ENCODE data around the gene RASGRP2. TPM values are rescaled to one million over a fixed set of nuclear protein-coding genes. Genes with fewer than 3 reads are reported as not detected.

RASGRP2 gene
- polyA plus RNA-seq, 1 donor (not counting 4 experiments of a cell fraction or from before 2014, with no cell fraction given) = 0.49 TPM

- Histone ChIP-seq H3K4me3 (ENCODE audit: control insufficient read depth in 2 of 3, extremely low read depth in 1 of 3, insufficient read depth in 2 of 3, low read depth in 1 of 3, low read length in 3 of 3) (no peak overlapping the region), H4K20me1 (ENCODE audit: control insufficient read depth, extremely low read depth, insufficient read depth, low read length) (no peaks in the 10 kb centered on the region), H2AFZ (ENCODE audit: control insufficient read depth, low read length) (no peak overlapping the region), H3K79me2 (ENCODE audit: control insufficient read depth, insufficient read depth, low read length) (no peaks in the 10 kb centered on the region), H3K9ac (ENCODE audit: control insufficient read depth, extremely low read depth, insufficient read depth, low read length) (no peak overlapping the region), H3K9me3 (ENCODE audit: control insufficient read depth, low read depth, low read length) (no peaks in the 10 kb centered on the region), H3K36me3 (ENCODE audit: control insufficient read depth in 2 of 2, extremely low read depth in 1 of 2, insufficient read depth in 2 of 2, low read length in 2 of 2) (peaks cover 0 to 7% of the 10 kb centered on the region in 2 experiments), H3K4me1 (ENCODE audit: control insufficient read depth, extremely low read depth, insufficient read depth, low read length) (no peaks in the 10 kb centered on the region), H3K27me3 (ENCODE audit: control insufficient read depth, extremely low read depth, insufficient read depth, low read length) (no peaks in the 10 kb centered on the region), H3K4me2 (ENCODE audit: control insufficient read depth, extremely low read depth, insufficient read depth, low read depth, low read length) (no peak overlapping the region), H3K9me1 (ENCODE audit: control insufficient read depth, extremely low read depth, insufficient read depth, low read length) (peaks cover 2% of the 10 kb centered on the region), H3K27ac (ENCODE audit: control insufficient read depth, insufficient read depth, low read length) (no peak overlapping the region)
- TF ChIP-seq EZH2 (IDR thresholded peaks at IDR 0.05; ENCODE audit: low read length) (no peak), CTCF (optimal IDR thresholded peaks at IDR 0.05 in 1 of 3, IDR thresholded peaks at IDR 0.05 in 1 of 3, conservative IDR thresholded peaks at IDR 0.05 in 1 of 3; ENCODE audit: extremely low read depth in 1 of 3, insufficient read depth in 2 of 3, low read length in 3 of 3) (no peak)
- dilution Hi-C loops (cut with MboI; ENCODE audit: extremely low pct_ligation_motif_present, low sequenced_read_pairs) = no loop called here
- no peak for FAIRE-seq
- DNase-seq (ENCODE audit: low read depth, low spot score) = no peak
These were observed 47.9 kb upstream of the RASGRP2 start for GRCh38 chr11:64791781-64792291.

- dilution Hi-C loops (cut with MboI; ENCODE audit: extremely low pct_ligation_motif_present, low sequenced_read_pairs) = no loop called here
These were observed 46.5 kb upstream of the RASGRP2 start for GRCh38 chr11:64790205-64791095.

More at GRCh38 chr11:64790205-64791095, 46.5 kb upstream of the RASGRP2 start:
- DNase-seq (ENCODE audit: low read depth, low spot score) (no peak), FAIRE-seq (no peak)
- Histone ChIP-seq H3K9ac (ENCODE audit: control insufficient read depth, extremely low read depth, insufficient read depth, low read length) (no peak overlapping the region), H3K9me3 (ENCODE audit: control insufficient read depth, low read depth, low read length) (no peaks in the 10 kb centered on the region), H3K36me3 (ENCODE audit: control insufficient read depth in 2 of 2, extremely low read depth in 1 of 2, insufficient read depth in 2 of 2, low read length in 2 of 2) (peaks cover 0 to 6% of the 10 kb centered on the region in 2 experiments), H3K4me1 (ENCODE audit: control insufficient read depth, extremely low read depth, insufficient read depth, low read length) (no peaks in the 10 kb centered on the region), H2AFZ (ENCODE audit: control insufficient read depth, low read length) (no peak overlapping the region), H3K4me3 (ENCODE audit: control insufficient read depth in 2 of 3, extremely low read depth in 1 of 3, insufficient read depth in 2 of 3, low read depth in 1 of 3, low read length in 3 of 3) (no peak overlapping the region), H3K79me2 (ENCODE audit: control insufficient read depth, insufficient read depth, low read length) (no peaks in the 10 kb centered on the region), H3K27ac (ENCODE audit: control insufficient read depth, insufficient read depth, low read length) (no peak overlapping the region), H4K20me1 (ENCODE audit: control insufficient read depth, extremely low read depth, insufficient read depth, low read length) (no peaks in the 10 kb centered on the region), H3K27me3 (ENCODE audit: control insufficient read depth, extremely low read depth, insufficient read depth, low read length) (no peaks in the 10 kb centered on the region), H3K9me1 (ENCODE audit: control insufficient read depth, extremely low read depth, insufficient read depth, low read length) (peaks cover 2% of the 10 kb centered on the region), H3K4me2 (ENCODE audit: control insufficient read depth, extremely low read depth, insufficient read depth, low read depth, low read length) (no peak overlapping the region)
- TF ChIP-seq EZH2 (IDR thresholded peaks at IDR 0.05; ENCODE audit: low read length) (no peak), CTCF (optimal IDR thresholded peaks at IDR 0.05 in 1 of 3, IDR thresholded peaks at IDR 0.05 in 1 of 3, conservative IDR thresholded peaks at IDR 0.05 in 1 of 3; ENCODE audit: extremely low read depth in 1 of 3, insufficient read depth in 2 of 3, low read length in 3 of 3) (no peak)

Measured in keratinocyte (primary cell).